HEK293T (cell line): ENCODE results near the gene TRIM28.

Experiments
- CTCF ChIA-PET: fragments of 350-600 bp; formaldehyde crosslinking; extraction: SDS; loops from one replicate; lab custom pipeline; 2021; ENCODE audit warnings: antibody characterized with exemption, inconsistent platforms; lab: Yijun Ruan, JAX
- POLR2A ChIA-PET: fragments of 350-600 bp; formaldehyde crosslinking; extraction: SDS; loops from one replicate; lab custom pipeline; 2020; ENCODE audit warnings: antibody characterized with exemption, inconsistent platforms; lab: Yijun Ruan, JAX
- DNase-seq: peaks from one replicate; pipeline ENCODE4 v3.0.0; 2012; ENCODE audit warnings: mixed read lengths; ENCODE audit errors: extremely low spot score
- ARNT ChIP-seq: fragments of 450-650 bp; IDR thresholded peaks from 2 replicates; pipeline ENCODE4 v1.6.1; 2017; ENCODE audit warnings: mild to moderate bottlenecking
- BHLHE40 ChIP-seq: fragments of 450-650 bp; IDR thresholded peaks from 2 replicates; pipeline ENCODE4 v1.6.1; 2016; ENCODE audit warnings: mild to moderate bottlenecking, moderate library complexity, borderline replicate concordance
- CTBP1 ChIP-seq: fragments of 450-650 bp; IDR thresholded peaks from 2 replicates; pipeline ENCODE4 v1.6.1; 2016; ENCODE audit warnings: borderline replicate concordance
- ELF4 ChIP-seq: fragments of 450-650 bp; IDR thresholded peaks from 2 replicates; pipeline ENCODE4 v1.6.1; 2017; ENCODE audit warnings: antibody characterized with exemption
- FOXA1 ChIP-seq: fragments of 450-650 bp; IDR thresholded peaks from 2 replicates; pipeline ENCODE4 v1.6.1; 2016; ENCODE audit warnings: mild to moderate bottlenecking
- FOXK2 ChIP-seq: fragments of 450-650 bp; IDR thresholded peaks from 2 replicates; pipeline ENCODE4 v1.6.1; 2016; ENCODE audit warnings: mild to moderate bottlenecking
- FOXM1 ChIP-seq: fragments of 450-650 bp; IDR thresholded peaks from 2 replicates; pipeline ENCODE4 v1.6.1; 2017; ENCODE audit warnings: mild to moderate bottlenecking, borderline replicate concordance
- L3MBTL2 ChIP-seq: fragments of 450-650 bp; conservative IDR thresholded peaks from 2 replicates; pipeline ENCODE4 v1.6.1; 2016; ENCODE audit warnings: mild to moderate bottlenecking
- LEF1 ChIP-seq: fragments of 450-650 bp; IDR thresholded peaks from 2 replicates; pipeline ENCODE4 v1.6.1; 2017; ENCODE audit warnings: mild to moderate bottlenecking, borderline replicate concordance
- NFRKB ChIP-seq: fragments of 450-650 bp; IDR thresholded peaks from 2 replicates; pipeline ENCODE4 v1.6.1; 2016; ENCODE audit warnings: mild to moderate bottlenecking, moderate library complexity
- SP1 ChIP-seq: fragments of 450-650 bp; IDR thresholded peaks from 2 replicates; pipeline ENCODE4 v1.6.1; 2017
- ZNF384 ChIP-seq: fragments of 450-650 bp; IDR thresholded peaks from 2 replicates; pipeline ENCODE4 v1.6.1; 2016
- TF ChIP-seq, protein P1 (sequence below): fragments of 450-650 bp; IDR thresholded peaks from 2 replicates; pipeline ENCODE4 v1.6.1; 2016

The TRIM28 gene

GRCh38 chr19:58585442-58586132 is 41.7 kb downstream of the TRIM28 start:
- CTCF ChIA-PET = no interaction called here
- no peak for DNase-seq
- POLR2A ChIA-PET = no interaction called here
- no peak for TF ChIP-seq BHLHE40
- TF ChIP-seq, protein P1, sequence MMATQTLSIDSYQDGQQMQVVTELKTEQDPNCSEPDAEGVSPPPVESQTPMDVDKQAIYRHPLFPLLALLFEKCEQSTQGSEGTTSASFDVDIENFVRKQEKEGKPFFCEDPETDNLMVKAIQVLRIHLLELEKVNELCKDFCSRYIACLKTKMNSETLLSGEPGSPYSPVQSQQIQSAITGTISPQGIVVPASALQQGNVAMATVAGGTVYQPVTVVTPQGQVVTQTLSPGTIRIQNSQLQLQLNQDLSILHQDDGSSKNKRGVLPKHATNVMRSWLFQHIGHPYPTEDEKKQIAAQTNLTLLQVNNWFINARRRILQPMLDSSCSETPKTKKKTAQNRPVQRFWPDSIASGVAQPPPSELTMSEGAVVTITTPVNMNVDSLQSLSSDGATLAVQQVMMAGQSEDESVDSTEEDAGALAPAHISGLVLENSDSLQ = no peak
- no peak for TF ChIP-seq CTBP1
- no peak for TF ChIP-seq ELF4
- TF ChIP-seq FOXA1 = no peak
- TF ChIP-seq LEF1 = no peak

DNA sequence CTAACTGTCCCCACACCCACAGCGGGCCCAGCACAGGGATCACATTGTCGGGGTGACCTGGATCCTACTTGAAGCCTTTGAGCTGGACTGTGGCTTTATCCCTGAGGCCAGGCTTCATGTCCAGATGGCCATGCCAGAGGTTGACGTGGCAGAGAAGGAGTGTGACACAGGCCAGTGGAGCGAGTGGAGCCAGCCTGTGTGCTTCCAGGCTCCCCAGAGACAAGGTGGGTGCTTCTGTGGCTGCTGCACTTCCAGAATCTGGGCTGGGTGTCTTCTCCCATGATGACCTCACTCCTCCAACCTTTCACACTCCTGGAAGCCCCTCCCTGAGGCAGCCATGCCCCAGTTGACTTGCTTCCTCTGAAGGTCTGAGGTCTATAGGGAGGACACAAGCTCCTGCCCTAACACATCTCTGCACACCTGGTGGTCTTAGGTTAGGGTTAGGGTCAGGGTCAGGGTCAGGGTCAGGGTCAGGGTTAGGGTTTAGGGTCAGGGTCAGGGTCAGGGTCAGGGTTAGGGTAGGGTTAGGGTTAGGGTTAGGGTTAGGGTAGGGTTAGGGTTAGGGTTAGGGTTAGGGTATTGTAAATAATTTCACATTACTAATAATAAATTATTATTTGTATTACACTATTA is 42.4 kb downstream of the TRIM28 start:
- DNase-seq = no peak
- TF ChIP-seq, protein P1 = no peak
- TF ChIP-seq L3MBTL2 (no peak), BHLHE40 (no peak), ARNT (no peak), ELF4 (no peak), FOXK2 (no peak), SP1 (no peak), NFRKB (no peak), ZNF384 (no peak), FOXM1 (no peak), FOXA1 (no peak), CTBP1 (no peak)
- ChIA-PET POLR2A (no interaction called here), CTCF (no interaction called here)
